HEK293 (cell line): ENCODE data around the gene SKI.

Experiments used
- TCF7L2 ChIP-seq: IDR thresholded peaks from 2 replicates; pipeline ENCODE4 v1.6.1; 2011; ENCODE audit warnings: low read depth, mild to moderate bottlenecking, inconsistent platforms, low read length, moderate library complexity, borderline replicate concordance
- ZNF335 ChIP-seq: fragments of 450-650 bp; formaldehyde crosslinking; conservative IDR thresholded peaks from 2 replicates; pipeline ENCODE4 v1.5.1; 2016; ENCODE audit warnings: missing biosample characterization, missing genetic modification characterization
- ZNF624 ChIP-seq: fragments of 450-650 bp; formaldehyde crosslinking; IDR thresholded peaks from 2 replicates; pipeline ENCODE4 v1.5.1; 2017; ENCODE audit warnings: missing biosample characterization, missing genetic modification characterization
- TF ChIP-seq, protein P1 (sequence below): fragments of 450-650 bp; formaldehyde crosslinking; IDR thresholded peaks from 2 replicates; pipeline ENCODE4 v1.5.1; 2016; ENCODE audit warnings: missing biosample characterization, missing genetic modification characterization
- TF ChIP-seq, protein P2 (sequence below): fragments of 450-650 bp; formaldehyde crosslinking; IDR thresholded peaks from 2 replicates; pipeline ENCODE4 v1.5.1; 2016; ENCODE audit warnings: missing biosample characterization, missing genetic modification characterization, borderline replicate concordance

DNA sequence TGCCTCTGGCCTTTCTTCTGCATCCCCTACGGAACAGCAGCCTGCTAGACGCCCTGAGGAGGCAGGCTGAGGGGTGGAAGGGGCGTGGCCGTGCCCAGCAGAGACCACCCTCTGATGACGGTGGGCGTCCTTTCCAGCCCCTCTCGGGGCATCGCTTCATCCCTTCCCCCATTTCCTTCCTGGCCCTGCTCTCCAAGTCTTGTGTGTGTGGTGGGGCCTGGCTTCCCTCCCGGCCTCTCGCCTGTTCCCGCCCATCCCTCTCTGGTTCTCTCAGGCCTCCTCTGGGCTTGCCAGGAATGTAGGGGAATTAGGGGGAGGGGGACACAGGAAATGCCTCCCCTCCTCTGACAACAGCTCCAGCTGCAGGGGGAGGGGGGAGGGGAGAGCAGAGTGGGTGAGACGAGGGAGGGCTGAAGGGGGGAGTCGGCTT lies 51.1 kb downstream of the SKI start:
- TF ChIP-seq ZNF335 (tag by site-specific recombination) (no peak), ZNF624 (tag by site-specific recombination) (no peak), TCF7L2 (no peak)
- TF ChIP-seq, protein P1, sequence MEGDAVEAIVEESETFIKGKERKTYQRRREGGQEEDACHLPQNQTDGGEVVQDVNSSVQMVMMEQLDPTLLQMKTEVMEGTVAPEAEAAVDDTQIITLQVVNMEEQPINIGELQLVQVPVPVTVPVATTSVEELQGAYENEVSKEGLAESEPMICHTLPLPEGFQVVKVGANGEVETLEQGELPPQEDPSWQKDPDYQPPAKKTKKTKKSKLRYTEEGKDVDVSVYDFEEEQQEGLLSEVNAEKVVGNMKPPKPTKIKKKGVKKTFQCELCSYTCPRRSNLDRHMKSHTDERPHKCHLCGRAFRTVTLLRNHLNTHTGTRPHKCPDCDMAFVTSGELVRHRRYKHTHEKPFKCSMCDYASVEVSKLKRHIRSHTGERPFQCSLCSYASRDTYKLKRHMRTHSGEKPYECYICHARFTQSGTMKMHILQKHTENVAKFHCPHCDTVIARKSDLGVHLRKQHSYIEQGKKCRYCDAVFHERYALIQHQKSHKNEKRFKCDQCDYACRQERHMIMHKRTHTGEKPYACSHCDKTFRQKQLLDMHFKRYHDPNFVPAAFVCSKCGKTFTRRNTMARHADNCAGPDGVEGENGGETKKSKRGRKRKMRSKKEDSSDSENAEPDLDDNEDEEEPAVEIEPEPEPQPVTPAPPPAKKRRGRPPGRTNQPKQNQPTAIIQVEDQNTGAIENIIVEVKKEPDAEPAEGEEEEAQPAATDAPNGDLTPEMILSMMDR (tag by site-specific recombination) = no peak
- TF ChIP-seq, protein P2, sequence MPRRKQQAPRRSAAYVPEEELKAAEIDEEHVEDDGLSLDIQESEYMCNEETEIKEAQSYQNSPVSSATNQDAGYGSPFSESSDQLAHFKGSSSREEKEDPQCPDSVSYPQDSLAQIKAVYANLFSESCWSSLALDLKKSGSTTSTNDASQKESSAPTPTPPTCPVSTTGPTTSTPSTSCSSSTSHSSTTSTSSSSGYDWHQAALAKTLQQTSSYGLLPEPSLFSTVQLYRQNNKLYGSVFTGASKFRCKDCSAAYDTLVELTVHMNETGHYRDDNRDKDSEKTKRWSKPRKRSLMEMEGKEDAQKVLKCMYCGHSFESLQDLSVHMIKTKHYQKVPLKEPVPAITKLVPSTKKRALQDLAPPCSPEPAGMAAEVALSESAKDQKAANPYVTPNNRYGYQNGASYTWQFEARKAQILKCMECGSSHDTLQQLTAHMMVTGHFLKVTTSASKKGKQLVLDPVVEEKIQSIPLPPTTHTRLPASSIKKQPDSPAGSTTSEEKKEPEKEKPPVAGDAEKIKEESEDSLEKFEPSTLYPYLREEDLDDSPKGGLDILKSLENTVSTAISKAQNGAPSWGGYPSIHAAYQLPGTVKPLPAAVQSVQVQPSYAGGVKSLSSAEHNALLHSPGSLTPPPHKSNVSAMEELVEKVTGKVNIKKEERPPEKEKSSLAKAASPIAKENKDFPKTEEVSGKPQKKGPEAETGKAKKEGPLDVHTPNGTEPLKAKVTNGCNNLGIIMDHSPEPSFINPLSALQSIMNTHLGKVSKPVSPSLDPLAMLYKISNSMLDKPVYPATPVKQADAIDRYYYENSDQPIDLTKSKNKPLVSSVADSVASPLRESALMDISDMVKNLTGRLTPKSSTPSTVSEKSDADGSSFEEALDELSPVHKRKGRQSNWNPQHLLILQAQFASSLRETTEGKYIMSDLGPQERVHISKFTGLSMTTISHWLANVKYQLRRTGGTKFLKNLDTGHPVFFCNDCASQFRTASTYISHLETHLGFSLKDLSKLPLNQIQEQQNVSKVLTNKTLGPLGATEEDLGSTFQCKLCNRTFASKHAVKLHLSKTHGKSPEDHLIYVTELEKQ (tag by site-specific recombination) = no peak
